Endothelial cell of hepatic sinusoid (primary cell): ENCODE measurements around the gene MPRIP.

Source experiments
- in situ Hi-C: cut with HindIII; loops from 2 replicates; pipeline ENCODE4 v1.10.0; 2017; ENCODE audit warnings: low sequenced_read_pairs

MPRIP gene

DNA sequence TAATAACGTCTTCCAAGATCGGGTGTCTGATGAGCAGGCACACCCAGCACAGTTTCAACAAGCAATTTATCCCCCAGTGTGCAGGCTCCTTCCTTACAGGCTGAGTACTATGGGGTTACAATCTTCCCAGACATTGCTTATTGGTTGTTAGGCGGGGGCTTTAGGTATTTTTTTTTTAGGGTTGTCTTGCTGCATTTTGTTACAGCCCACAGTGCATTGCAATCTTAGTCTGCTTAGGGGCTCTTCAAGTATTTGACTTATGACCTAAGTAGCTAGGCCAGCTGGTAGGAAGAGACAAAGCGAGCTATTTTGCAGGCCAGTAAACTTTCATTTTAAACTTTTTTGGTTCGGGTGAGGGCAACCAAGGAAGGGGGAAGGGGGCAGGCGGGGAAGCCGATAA lies 158.1 kb downstream of the MPRIP start:
- in situ Hi-C loops: no loop called here

DNA sequence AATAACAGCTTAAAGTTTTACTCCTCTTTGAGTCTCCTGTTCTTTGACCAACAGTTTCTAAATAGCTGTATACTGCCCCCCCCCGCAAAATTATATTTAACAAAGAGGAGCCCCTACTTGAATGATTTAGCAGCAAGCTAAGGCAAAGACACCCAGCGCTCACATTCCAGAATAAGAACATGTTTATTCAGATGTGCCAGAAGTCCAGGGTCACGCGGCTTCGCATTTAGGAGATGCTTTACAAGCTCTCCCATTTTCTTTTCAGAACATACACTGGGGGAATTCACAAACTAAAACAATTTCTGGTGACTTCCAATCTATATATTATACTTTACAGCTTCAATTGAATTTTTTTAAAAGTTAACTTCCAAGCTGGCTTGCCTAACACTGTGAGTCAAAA lies 158.6 kb downstream of the MPRIP start:
- in situ Hi-C loops: no loop called here

DNA sequence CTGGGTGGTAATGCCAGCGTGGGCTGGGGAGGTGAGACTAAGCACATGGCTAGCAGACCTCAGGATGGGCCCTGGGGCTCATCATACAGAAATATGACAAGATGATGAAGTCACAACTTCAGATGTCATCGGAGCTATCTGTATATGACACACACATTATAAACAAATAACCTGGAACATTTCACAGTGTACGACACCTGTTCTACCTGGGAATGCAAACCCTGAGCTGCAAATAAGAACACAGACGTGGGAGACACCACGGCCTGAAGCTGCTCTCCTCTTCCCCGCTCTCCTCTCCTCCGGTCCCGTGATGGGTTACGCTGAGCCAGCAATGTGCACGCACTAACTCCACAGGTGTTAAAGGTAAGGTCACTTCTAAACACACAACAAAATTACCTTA lies 159.0 kb downstream of the MPRIP start:
- in situ Hi-C loops: no loop called here

GRCh38 chr17:17201907-17202306 lies 159.7 kb downstream of the MPRIP start:
- in situ Hi-C loops: no loop called here

- in situ Hi-C loops: no loop called here
These were observed 161.0 kb downstream of the MPRIP start for GRCh38 chr17:17203173-17203730.

- in situ Hi-C loops: no loop called here
These were observed 161.9 kb downstream of the MPRIP start for GRCh38 chr17:17204041-17204591.

- in situ Hi-C loops: no loop called here
These were observed 162.5 kb downstream of the MPRIP start for GRCh38 chr17:17204635-17205231.

DNA sequence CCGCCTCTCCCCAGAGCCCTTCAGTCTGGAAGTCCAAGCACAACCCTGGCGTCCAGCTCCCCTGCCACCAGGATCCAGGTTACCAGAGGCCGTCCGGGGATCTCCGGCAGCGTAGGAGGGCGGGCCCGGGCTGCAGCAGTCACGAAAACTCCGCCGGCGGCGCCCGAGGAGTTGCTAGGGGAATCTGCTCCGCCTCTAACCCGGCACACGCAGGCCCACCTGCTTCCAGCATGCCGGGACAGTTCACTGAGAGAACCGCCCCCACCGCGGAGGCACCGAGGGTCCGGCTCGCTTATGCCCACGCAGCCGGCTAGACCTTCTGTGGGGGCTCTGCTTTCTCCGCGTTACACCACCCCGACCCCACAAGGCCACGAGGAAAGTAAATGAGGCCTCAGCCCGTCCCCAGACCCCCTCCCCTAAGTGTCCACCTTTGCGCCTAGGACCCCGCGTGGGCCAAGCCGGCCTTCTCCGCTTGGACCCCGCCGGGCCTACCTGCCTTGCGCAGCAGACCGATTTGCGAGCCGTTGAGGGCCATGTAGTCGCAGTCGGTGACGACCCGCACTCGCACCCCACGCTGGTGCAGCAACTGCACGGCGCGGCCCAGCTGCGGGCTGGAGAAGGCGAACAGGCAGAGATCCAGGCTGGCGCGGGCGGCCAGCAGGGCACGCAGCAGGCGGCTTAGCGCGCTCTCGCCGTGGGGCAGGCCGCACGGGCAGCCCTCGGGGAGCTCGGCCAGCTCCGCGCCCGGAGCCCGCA lies 163.3 kb downstream of the MPRIP start:
- in situ Hi-C loops: no loop called here

- in situ Hi-C loops: no loop called here
These were observed 164.1 kb downstream of the MPRIP start, which contains the start of gene PLD6 for GRCh38 chr17:17206124-17206912. TSS of gene PLD6 (minus strand) at chr17:17206333. CDS start at chr17:17206286, 47 bp downstream.

DNA sequence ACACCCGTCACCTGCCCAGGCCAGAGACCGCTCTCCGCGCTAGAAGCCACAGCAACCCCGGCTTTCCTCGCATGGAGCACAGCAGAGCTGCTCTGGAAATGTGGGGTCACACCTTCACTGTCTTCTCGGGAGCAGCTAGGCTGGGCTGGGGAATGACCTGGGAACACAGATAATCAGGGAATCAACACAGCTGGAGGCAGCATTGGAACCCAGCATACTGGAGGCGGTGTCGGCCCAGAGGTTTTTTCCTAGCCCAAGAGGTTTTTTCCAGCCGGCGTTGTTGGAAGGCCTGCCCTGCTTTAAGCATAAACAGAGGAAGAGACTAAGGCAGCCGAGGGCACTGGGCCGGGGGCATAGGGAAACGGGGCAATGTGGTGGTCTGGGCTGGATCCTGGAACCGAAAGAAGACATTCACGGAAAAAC lies 164.7 kb downstream of the MPRIP start:
- in situ Hi-C loops: no loop called here

DNA sequence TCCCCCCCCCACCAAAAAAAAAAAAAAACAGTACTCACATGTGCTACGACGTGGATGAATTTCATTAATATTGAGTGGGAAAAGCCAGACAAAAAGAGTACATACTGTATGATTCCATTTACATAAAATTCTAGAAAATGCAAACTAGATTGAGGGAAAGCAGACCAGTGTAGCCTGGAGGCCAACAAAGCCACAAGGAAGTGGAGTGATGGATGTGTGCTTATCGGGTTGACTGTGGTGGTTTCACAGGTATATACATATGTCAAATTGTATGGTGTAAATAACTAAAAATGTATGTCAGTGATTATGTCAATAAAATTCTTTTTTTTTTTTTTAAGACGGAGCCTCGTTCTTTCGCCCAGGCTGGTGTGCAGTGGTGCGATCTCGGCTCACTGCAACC lies 165.7 kb downstream of the MPRIP start:
- in situ Hi-C loops: no loop called here

DNA sequence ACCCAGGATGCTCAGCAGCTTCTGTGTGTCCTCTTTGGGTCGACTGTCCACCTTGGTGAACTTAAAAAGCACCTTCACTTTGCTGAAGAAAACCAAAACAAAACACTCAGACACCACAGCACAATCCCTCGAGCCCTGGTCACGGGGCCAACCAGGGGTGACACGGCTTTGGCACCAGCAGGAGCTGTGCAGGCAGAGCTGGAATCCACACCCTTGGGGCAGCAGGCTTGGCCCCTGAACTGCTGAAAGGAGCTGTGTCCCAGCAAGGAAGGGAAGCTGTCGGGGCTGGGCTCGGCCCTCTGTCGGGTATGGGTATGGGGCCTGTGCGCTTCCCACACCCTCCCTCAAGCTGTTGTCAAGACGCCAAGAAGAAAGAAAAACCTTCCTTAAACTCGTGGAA lies 171.5 kb downstream of the MPRIP start:
- in situ Hi-C loops: no loop called here

GRCh38 chr17:17214646-17215436 lies 172.6 kb downstream of the MPRIP start:
- in situ Hi-C loops: no loop called here

DNA sequence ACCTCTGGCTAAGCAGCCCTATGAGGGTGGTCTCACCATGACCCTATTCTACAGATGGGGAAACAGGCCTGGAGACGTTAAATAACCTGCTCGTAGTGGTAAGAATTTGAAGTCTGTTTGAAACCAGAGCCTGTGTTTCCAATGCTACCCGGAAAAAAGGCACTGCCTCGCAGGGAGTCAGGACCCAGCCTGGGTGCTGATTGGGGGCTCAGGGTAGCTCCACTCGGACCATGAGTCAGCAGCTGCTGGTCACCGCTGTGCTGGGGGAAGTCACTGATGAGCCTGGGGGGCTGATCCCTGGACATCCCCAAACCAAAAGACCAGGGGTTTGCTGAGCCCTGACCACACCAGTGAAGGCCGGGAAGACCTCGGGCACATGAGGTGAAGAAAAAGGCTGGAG lies 173.3 kb downstream of the MPRIP start:
- in situ Hi-C loops: no loop called here

DNA sequence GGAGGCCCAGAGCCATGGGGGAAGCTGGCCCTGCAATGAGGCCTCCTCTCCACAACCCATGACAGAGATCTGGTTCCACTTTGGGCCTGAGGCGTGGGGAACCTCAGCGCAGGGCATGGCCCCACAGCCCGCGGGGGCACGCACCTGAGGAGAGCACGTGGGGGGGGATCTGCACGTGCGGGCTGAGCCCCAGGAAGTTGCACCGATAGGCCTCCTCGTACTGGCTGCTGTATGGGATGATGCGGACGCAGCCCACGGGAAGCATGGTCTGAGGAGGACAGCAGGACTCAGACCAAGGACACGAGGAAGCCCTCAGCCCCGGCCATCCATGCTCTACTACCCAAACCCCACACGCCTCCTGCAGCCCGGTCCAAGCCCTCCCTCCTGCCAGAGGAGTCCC lies 174.0 kb downstream of the MPRIP start:
- in situ Hi-C loops: no loop called here

- in situ Hi-C loops: no loop called here
These were observed 174.5 kb downstream of the MPRIP start for GRCh38 chr17:17216776-17217175.

DNA sequence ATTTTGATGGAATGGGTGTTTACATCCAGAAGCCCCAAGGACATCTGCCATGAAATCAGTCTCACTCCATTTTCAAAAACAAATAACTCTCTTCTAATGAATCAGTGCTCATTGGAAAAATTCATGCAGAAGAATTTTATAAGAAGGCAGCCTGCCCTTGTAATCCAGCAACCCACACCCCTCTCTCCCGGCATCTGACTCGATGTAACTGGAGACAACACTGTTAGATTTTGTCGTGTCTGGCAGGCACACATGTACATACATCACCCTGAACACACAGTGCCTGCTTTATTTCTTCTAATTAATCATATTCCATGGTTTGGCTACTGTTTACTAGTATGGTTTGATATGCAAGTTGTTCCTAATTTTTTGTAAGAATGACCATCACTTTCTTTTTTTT lies 175.7 kb downstream of the MPRIP start:
- in situ Hi-C loops: no loop called here

DNA sequence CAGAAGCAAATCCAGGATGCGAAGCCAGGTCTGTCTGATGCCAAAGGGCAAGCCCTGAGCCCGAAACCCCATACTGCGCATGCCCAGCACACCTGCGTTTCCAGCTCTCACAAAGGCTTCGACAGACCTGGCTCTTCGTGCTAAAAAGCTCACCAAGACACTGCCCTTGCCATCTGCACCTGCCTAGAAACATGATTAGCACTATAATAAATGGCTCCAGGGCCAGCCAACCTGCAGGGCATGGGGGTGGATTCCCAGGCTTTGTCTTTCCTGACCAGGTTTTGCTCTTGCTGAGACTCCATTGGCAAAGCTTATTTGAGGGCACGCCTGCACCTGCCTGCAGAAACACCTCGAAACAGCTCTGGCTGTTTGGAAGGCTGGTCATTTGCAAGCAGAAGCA lies 178.3 kb downstream of the MPRIP start:
- in situ Hi-C loops: no loop called here

DNA sequence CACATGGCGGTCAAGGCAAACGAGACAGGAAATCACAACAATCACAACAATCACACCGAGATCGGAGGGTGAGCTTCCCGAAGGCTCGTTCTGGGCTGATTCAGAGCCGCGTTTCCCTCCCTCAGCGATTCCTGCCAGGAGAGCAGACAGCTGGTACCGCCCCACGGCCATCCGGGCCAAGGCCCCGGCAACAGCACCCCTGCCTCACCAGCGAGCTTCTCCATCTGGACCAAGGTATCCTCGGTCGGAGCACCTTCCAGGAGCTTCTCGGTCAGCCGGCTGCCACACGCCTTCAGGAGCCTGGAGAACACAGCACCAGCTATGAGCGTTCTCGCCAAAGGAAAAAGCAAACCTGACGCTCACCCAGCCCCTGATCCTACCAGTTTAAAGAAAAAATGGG lies 179.1 kb downstream of the MPRIP start:
- in situ Hi-C loops: no loop called here

GRCh38 chr17:17223736-17224135 lies 181.5 kb downstream of the MPRIP start:
- in situ Hi-C loops: no loop called here
